GM18520 (cell line): ENCODE measurements around the gene COL27A1.

Experiments used
- ATAC-seq: cut with Tn5 transposase; IDR thresholded peaks from one replicate; pipeline ENCODE4 v1.9.1; 2021; ENCODE audit not compliant: unreplicated experiment

COL27A1 gene

GRCh38 chr9:114166103-114166470 lies 10.8 kb downstream of the COL27A1 start:
- no peak for ATAC-seq

- ATAC-seq = no peak
Observed at GRCh38 chr9:114166614-114167572, 11.6 kb downstream of the COL27A1 start.

- ATAC-seq = no peak
Observed at GRCh38 chr9:114167591-114168091, 12.3 kb downstream of the COL27A1 start.

- ATAC-seq = no peak
Observed at GRCh38 chr9:114168281-114169028, 13.1 kb downstream of the COL27A1 start.

GRCh38 chr9:114169029-114169951 lies 14.0 kb downstream of the COL27A1 start:
- no peak for ATAC-seq

- ATAC-seq = no peak
Observed at GRCh38 chr9:114169952-114170770, 14.8 kb downstream of the COL27A1 start.

GRCh38 chr9:114170771-114171461 lies 15.6 kb downstream of the COL27A1 start:
- no peak for ATAC-seq

- ATAC-seq = no peak
Observed at GRCh38 chr9:114171500-114171899, 16.2 kb downstream of the COL27A1 start.

GRCh38 chr9:114172981-114173833 lies 17.9 kb downstream of the COL27A1 start:
- no peak for ATAC-seq

- no peak for ATAC-seq
Observed at GRCh38 chr9:114174557-114174875, 19.2 kb downstream of the COL27A1 start.

GRCh38 chr9:114174876-114175771 lies 19.8 kb downstream of the COL27A1 start:
- ATAC-seq = no peak

- ATAC-seq = no peak
Observed at GRCh38 chr9:114176624-114177291, 21.4 kb downstream of the COL27A1 start.

- ATAC-seq = no peak
Observed at GRCh38 chr9:114177423-114178064, 22.2 kb downstream of the COL27A1 start.

GRCh38 chr9:114178076-114178475 lies 22.7 kb downstream of the COL27A1 start:
- no peak for ATAC-seq

GRCh38 chr9:114178756-114179450 lies 23.6 kb downstream of the COL27A1 start:
- no peak for ATAC-seq

- ATAC-seq = no peak
Observed at GRCh38 chr9:114179516-114179915, 24.2 kb downstream of the COL27A1 start.
